ENCODE measurements around the gene CYB5R4.
"Not testable (repeated sequence)": the region's sequence is repeated elsewhere in the genome, so short reads cannot be mapped to it uniquely, and the experiment has no call there.

Gene CYB5R4

DNA sequence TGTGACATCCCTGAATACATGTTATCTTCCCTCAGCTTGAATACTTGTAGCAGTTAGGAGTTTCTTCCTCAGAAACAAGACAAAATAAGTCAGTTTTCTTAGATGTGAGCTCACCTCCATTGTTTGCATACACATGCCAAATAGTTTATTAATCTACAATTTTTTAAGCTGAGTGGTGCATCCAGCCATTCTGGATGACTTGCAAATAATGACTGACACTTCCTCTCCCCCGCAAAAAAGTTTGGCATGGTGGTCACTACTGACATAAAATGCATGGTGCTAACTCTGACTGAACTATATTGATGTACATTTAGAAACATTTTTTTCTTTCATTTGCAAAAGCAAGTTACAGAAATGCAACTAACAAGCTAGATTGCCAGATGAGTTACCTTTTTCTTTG is 55.5 kb downstream of the CYB5R4 start:
- no peak for DNase-seq (ENCODE audit: low read depth)

DNA sequence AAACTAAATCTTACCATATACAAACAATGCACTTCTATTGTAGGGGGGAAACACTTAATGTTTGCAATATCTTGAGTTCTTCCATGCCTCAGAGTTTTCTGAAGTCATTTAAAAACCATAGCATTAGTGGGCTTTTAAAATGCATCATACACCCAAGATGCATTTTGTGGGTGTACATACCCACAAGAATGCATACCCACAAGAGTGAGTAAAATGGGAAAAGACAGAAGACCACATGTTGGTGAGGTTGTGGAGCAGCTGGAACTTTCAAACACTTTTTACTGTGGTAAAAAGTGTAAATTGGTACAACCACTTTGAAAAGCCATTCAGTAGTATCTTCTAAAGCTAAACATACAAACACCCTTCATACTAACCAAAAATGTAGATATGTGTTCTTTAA is 57.5 kb downstream of the CYB5R4 start:
- DNase-seq (ENCODE audit: low read depth) = no peak

DNA sequence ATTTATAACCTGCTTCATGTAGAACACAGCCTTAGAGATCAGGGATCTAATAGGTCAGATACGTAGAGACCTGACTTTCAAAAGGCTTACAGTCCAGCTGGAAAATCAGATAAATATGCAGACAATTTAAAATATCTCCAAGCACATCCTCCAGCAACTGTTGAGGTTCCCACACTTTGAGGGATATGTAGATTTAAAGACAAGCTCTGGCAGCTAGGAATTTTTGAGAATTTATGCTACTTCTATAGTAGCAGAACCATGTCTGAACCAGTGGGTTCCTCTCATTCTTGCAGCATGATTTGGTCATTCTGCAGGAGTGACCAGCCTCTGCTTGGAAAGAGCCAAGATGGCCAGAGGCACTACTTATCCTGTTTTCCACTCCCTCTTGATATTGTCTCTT is 60.5 kb downstream of the CYB5R4 start:
- DNase-seq (ENCODE audit: low read depth) = no peak

DNA sequence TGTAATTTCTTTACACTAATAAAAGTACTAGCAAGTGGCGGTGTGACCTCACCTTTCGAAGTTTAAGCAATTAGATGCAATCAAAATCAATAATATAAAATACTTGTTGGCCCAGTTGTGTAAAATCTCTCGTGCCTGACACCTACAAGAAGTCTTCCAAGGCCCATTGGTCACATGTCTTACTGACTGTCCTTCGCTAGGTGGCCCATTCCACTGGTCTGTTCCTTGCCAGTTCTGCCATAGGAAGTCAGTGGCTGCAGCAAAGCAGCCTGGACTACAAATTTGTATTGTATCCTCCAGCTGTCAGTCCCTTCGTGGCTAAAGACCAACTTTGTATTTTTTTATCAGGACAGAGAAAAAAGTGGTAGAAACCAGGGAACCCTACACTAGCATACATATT is 61.8 kb downstream of the CYB5R4 start:
- DNase-seq (ENCODE audit: low read depth) = no peak

DNA sequence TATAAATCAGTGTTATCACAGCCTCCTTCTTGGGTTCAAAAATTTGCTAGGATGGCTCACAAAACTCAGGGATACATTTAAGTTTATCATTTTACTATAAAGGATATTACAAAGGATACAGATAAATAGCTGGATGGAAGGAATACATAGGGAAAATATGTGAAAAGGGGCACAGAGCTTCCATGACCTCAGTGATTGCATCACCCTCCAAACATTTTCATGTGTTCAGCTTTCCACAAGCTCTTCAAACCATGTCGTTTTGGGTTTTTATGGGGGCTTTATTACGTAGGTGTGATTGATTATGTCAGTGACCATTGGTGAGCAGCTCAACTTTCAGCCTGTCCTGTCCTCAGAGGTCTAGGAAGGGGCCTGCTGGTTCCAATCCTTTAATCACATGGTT is 68.0 kb downstream of the CYB5R4 start:
- DNase-seq (ENCODE audit: low read depth) = no peak

DNA sequence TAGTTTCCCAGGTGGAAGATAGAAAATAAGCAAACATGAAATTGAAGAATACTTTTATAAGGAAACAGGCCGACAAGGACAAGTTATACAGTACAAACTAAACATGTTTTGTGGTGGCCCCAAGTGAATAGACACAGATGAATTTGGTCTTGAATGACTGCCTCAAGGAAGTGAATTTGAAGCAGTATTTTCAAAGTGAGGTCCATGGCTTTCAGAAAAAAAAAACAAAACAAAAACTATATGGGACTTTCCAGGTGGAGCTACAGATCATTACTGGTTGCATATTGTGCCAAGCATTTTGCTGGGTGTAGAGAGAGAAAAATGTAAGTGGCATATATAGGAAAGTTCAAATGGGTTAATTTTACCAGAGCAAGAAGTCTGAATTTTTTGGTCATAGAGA is 68.8 kb downstream of the CYB5R4 start:
- DNase-seq (ENCODE audit: low read depth) = no peak

DNA sequence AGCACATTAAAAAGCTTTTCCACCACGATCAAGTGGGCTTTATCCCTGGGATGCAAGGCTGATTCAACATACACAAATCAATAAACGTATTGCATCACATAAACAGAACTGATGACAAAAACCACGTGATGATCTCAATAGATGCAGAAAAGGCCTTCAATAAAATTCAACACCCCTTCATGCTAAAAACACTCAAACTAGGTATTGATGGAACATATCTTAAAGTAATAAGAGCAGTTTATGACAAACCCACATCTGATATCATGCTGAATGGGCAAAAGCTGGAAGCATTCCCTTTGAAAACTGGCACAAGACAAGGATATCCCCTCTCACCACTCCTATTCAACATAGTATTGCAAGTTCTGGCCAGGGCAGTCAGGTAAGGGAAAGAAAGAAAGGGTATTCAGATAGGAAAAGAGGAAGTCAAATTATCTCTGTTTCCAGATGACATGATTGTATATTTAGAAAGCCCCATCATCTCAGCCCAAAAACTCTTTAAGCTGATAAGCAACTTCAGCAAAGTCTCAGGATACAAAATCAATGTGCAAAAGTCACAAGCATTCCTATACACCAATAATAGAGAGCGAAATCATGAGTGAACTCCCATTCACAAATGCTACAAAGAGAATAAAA is 86.8 kb downstream of the CYB5R4 start:
- not testable (repeated sequence) for DNase-seq (ENCODE audit: low read depth)

DNA sequence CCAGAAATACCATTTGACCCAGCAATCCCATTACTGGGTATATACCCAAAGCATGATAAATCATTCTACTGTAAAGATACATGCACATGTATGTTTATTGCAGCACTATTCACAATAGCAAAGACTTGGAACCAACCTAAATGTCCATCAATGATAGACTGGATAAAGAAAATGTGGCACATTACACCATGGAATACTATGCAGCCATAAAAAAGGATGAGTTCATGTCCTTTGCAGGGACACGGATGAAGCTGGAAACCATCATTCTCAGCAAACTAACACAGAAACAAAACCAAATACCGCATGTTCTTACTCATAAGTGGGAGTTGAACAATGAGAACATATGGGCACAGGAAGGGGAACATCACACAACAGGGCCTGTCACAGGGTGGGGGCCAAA is 88.5 kb downstream of the CYB5R4 start:
- DNase-seq (ENCODE audit: low read depth) = not testable (repeated sequence)

DNA sequence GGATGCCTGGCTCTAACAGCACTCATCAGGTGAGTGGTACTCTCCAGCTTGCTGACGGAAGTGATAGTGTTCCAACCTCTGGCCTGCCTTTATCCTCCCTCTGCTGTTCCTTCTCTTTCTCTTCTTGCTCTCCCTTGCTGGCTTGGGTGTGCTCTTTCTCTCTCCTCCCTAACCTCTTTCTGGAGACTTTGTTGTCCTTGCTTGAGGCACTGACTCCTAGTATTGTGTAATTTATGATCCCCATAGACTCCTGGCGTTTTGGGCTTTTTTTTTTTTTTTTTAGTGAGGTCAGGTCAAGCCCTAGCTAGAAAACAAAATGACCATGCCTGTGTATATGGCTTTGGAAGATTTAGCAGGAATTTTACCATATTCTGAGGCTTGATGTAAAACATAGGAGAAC is 89.4 kb downstream of the CYB5R4 start:
- no peak for DNase-seq (ENCODE audit: low read depth)

DNA sequence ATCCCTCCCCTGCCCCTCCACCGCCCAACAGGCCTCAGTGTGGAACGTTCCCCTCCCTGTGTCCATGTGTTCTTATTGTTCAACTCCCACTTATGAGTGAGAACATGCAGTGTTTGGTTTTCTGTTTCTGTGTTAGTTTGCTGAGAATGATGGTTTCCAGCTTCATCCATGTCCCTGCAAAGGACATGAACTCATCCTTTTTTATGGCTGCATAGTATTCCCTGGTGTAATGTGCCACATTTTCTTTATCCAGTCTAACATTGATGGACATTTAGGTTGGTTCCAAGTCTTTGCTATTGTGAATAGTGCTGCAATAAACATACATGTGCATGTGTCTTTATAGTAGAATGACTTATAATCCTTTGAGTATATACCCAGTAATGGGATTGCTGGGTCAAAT is 91.9 kb downstream of the CYB5R4 start:
- DNase-seq (ENCODE audit: low read depth) = not testable (repeated sequence)

DNA sequence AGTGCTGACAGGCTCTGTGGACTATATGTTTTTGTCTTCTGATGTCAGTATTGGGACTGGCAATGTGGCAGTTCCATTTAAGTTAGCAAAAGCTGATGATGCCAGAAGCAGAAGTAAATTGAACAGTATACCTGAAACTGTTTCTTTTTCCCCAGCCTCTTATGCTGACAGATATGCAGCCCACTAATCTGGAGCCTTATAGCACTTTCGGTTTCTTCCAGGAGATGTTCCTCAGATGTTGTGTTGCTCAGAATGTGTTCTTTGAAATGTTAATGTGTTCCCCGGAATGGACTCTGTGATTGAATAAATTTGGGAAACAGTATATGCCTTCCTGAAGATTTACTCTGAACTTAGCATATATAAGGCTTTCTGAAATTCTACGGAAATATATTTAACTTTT is 93.3 kb downstream of the CYB5R4 start:
- no peak for DNase-seq (ENCODE audit: low read depth)

DNA sequence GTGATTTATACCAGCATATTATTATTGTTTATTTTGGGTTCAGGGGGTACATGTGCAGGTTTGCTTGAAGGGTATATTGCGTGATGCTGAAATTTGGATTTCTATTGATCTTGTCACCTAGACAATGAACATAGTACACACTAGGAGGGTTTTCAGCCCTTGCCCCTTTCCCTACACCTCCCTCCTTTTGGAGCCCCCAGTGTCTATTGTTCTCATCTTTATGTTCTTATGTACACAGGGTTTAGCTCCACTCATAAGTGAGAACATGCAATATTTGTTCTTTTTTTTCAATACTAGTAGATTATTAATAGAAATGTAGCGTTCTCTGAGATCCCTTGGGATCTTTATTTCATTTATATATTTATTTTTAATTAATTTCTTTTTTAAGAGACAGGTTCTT is 94.9 kb downstream of the CYB5R4 start:
- DNase-seq (ENCODE audit: low read depth) = no peak

DNA sequence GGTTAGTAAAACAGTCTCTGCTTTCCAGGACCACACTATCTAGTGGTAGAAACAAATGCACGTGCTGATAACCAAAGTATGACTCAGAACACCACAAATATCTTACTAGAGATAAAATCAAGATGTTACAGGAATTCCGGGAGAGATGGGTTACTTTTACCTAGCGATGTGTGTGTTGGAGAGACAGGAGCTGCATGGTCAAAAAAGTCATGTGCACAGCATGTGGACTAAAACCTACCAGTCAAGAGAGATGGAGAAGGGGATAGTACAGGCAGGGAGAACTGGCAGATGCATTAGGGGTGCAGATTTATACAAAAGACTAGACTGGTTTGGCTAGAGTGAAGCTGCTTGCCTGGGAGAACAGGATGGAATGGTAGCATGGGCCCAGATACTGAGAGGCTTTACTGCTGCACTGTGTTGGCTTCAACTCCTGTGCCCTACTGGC is 98.8 kb downstream of the CYB5R4 start:
- no peak for DNase-seq (ENCODE audit: low read depth)

DNA sequence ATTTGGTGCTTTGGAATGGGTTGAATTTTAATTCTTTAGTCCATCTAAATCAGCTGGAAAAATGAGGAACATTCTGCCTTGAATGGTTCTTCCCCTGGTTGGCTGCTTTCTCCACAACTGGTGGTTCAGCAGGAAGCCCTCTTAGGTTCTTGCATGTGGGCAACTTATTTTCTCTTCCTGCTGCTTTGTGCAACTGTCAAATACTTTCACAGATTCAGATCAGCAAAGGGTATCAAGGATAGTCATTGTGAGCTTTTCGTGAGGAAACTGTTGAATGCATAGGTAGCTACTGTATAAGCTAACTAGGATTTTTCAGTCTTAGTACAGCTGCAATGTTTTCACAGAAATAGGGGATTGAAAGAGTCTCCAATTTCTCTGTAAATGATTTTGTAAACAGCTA is 101.2 kb downstream of the CYB5R4 start:
- DNase-seq (ENCODE audit: low read depth) = no peak

DNA sequence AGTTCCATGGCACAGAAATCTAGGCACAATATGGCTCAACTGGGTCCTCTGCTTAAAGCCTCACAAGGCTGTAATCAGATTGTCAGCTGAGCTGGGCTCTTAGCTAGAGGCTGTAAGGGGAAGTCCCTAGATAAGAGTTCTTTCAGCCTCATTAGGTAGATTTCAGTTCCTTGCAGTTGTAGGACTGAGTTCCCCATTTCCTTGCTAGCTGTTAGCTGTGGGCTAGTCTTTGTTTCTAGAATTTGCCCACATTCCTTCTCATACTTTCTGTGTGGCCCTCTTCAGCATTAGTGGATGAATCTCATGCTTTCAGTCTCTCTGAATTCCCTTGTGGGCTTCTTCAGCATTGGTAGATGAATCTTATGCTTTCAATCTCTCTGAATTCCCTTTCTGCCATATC is 103.1 kb downstream of the CYB5R4 start:
- DNase-seq (ENCODE audit: low read depth) = no peak

DNA sequence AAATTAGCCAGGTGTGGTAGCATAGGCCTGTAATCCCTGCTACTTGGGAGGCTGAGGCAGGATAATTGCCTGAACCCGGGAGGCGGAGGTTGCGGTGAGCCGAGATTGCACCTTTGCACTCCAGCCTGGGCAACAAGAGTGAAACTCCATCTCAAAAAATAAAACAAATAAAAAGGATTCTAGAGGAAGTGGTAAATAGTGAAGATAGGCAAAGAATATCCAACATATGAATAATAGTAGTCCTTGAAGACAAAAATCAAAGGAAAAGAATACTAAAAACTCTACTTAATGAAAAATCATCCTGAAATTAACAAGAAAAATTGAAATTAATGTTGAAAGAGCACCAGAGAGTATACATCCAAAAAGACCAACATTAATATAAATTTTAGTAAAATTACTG is 107.0 kb downstream of the CYB5R4 start:
- DNase-seq (ENCODE audit: low read depth) = no peak

DNA sequence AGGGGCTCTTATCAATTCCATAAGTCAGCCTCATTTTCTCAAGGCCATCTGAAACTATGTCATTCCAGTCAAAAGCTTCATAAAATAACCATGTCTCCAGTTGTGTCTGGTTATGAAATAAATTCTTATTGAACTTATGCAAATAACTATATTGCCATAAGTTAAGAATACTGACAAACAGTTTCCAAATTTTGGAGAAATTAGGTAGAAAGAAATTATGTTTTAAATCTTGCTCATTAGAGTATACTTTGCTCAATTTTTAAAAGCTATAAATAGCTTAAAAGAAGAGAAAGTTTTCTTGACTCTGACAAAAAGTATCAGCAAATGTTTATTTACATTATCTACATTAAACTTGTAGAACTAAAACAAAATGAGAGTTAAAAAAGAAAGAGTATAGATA is 111.1 kb downstream of the CYB5R4 start:
- DNase-seq (ENCODE audit: low read depth) = no peak

DNA sequence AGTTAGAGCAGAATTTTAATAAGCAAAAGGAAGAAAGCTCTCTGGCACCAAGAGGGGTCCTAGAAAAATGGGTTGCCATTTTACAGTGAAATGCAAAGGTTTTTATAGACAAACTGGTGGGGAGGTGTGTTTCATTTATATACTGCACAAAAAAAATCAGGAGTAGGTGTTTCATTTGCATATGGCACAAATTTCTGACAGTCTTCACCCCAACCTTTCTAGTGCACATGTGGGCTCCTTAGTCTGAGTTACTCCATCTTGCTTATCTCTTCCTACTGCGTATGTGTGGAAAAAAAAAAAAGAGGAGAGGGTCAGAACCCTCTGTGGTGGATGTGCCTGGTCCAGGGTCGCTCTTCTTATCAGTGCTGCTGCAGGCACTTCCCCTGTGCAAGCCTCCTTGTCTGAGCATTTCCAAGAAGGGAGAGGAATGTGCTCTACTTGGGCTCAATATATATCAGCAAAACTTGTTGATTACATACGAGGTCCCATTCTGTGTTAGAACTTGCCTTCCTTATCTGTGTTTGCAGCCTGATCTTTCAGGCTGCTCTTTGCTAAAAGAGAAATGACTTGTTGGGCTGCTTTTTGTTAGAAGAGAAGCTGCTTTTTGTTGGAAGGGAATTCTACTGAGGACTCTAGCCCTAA is 115.0 kb downstream of the CYB5R4 start:
- no peak for DNase-seq (ENCODE audit: low read depth)

DNA sequence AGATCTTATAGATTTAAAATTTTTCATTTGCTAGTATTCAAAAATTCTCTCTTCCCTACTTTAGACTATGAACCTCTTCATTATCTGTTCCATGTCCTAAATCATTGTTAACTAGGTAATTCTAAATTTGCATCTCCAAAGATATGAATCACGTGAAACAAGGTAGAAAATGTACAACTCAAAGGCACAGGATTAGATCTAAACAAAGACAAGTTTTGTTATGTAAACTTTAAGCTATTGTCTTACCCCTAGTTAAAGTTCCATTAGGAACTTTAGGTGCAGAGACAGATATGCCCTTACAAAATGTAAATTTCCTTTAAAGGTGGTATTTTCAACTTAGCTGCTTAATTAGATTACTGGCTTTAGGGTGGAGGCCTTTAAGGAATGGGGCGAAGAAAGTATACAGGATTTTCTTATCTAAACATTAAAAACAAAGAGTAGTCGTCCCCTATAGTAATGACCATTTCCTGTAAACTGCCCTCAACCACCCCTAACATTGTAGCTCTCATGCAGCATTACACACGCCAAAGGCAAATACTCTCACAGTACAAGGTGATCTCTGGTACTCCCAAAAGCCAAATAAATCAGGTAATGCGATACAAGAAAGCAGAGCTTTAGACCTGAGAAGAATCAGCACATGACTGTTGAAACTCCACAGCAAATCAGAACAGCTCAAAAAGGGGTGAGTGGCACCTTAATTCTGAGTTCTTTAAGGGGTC is 116.7 kb downstream of the CYB5R4 start:
- no peak for DNase-seq (ENCODE audit: low read depth)

DNA sequence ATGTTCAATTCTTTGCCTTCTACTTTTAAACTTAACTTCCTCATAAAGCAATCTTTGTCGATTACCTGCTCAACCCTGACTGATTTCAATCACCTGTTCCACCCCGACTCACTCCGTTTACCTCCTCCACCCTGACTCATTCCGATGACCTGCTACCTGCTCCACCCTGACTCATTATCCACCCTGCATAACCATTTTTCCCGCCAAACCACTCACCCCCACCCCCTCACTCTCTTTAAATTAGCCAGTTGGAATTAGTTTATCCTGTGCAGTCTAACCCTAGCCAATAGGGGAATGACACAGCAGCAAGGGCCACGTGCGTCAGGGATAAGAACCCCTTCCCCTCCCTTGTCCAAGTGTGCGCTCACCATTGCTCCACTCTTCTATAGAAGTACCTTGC is 117.4 kb downstream of the CYB5R4 start:
- DNase-seq (ENCODE audit: low read depth) = no peak

DNA sequence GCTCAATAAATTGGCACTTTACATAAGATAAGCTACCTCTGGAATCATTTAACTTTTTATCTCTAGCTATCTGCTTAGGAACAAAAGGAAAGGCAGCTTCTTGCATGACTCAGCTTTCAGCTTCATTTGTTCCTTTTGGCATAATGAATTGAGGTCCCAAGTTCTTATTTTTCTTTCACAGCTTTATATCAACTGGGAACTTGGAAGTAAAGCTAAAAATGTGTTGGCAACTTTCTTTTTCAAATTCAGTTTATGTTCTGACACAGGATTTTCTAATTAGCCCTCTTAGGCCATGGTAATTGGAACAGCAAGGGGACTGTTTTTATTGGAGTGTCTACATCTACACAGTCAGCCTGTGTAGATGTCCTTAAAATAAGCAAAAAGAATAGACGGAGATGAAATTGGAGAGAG is 118.8 kb downstream of the CYB5R4 start:
- DNase-seq (ENCODE audit: low read depth) = no peak

DNA sequence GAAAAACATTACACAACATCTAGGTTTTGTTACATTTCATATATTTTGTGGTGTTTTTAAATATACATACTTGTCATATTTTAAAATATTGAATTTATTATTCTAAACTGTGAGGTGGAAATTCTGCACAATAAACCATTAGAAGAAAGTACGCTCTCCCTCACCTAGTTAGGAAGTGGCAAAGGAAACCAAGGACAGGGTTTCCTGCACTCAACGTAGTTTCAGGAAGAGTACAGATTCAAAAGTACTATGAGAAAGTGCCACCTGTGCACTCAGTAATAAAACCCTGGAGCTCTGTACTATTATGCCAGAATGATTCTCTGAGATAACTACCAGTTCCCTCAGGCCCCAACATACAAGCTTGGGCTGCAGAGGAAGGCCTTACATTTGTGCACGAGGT is 119.5 kb downstream of the CYB5R4 start:
- DNase-seq (ENCODE audit: low read depth) = no peak

DNA sequence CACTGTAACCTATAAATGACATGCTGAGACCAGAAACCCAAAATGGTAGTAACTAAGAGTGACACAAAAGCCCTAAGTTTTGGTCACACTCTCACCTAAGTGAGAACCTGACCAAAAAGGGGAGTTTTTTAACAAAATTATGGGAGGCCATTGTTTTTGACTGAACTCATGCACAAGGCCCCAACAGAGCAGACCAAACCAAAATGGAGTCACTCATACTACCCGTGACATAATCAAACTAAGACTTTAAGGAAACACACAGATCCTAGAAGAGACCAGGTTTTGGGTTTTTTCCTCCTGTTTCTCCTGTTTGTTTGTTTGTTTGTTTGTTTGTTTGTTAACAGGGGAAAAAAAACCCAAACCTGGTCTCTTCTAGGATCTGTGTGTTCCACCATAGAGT is 124.9 kb downstream of the CYB5R4 start:
- DNase-seq (ENCODE audit: low read depth) = no peak

DNA sequence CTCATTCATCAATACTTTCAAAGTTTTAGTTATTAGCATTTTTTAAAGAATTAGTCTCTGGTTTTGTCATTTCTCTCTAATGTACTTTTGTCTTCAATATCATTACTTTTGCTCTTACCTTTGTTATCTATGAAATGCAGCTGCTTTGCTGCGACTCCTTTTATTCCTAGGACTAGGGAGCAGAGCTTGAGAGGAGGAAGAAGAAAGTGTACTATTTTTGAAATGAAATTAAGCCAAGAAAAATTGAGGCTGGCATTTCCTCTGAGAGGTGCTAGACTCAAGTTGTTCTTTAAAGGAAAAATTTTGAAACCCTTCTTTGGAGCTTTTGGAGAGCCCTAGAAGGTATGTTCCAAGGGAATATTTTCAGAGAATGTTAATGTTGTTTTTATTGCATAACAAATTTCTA is 125.8 kb downstream of the CYB5R4 start:
- no peak for DNase-seq (ENCODE audit: low read depth)
